Stimulated activated naive CD8-positive, alpha-beta T cell treated with anti-CD3 and anti-CD28 coated beads, Interleukin-15, amount 100 ng/mL, for 72 hours (primary cell): ENCODE data around the gene CCM2.
A peak's percentile ranks its signal among the peaks of the same experiment; 100 is the strongest.

Source experiments
- ATAC-seq: fragments of 150-1000 bp; cut with Tn5 transposase; 2 replicates; pipeline ENCODE4 v1.10.0; 2021; ENCODE audit warnings: mild to moderate bottlenecking, moderate library complexity
- DNase-seq, 2 donors: peaks; one replicate each; pipeline ENCODE4 v3.0.0; 2021 to 2022
- H3K27ac Mint-ChIP-seq, 2 donors: one replicate each; pipeline ENCODE4 v1.8.0; 2022; ENCODE audit warnings: mild to moderate bottlenecking in 2 of 2, mixed read lengths in 2 of 2, moderate library complexity in 2 of 2
- H3K27me3 Mint-ChIP-seq: one replicate; pipeline ENCODE4 v1.8.0; 2022; ENCODE audit warnings: mixed read lengths
- H3K4me1 Mint-ChIP-seq: one replicate; pipeline ENCODE4 v1.8.0; 2022; ENCODE audit warnings: mild to moderate bottlenecking, mixed read lengths
- H3K4me3 Mint-ChIP-seq, 2 donors: one replicate each; pipeline ENCODE4 v1.8.0; 2022; ENCODE audit warnings: mild to moderate bottlenecking in 2 of 2, mixed read lengths in 2 of 2, moderate library complexity in 1 of 2
- H3K9me3 Mint-ChIP-seq, 2 donors: one replicate each; pipeline ENCODE4 v1.8.0; 2022; ENCODE audit warnings: mixed read lengths in 2 of 2

CCM2 gene

GRCh38 chr7:45125193-45125904, 125.3 kb downstream of the CCM2 start:
- ATAC-seq: no peak
- no peak overlapping the region for H3K4me3 Mint-ChIP-seq
- no peak for DNase-seq
- no peaks in the 10 kb centered on the region for H3K9me3 Mint-ChIP-seq
- H3K27me3 Mint-ChIP-seq: no peaks in the 10 kb centered on the region
- peak overlapping the region in 1 of 2 donors; percentile 55 for H3K27ac Mint-ChIP-seq
- H3K4me1 Mint-ChIP-seq: peaks cover 16% of the 10 kb centered on the region
